Omental fat pad (tissue), 4 donors: ENCODE data around the gene MAPK4. TPM values are rescaled to one million over a fixed set of nuclear protein-coding genes. Genes with fewer than 3 reads are reported as not detected.

Source experiments
- total RNA-seq, 4 donors: library from RNA; depleted of rRNA; stranded (reverse); fragments of >200 nt; gene quantifications; one replicate each; pipeline ENCODE4 v1.1.0, GENCODE V29; 2016

Gene MAPK4
- total RNA-seq, 4 donors from 2014 or later: 0.12 to 0.28 TPM; not detected in 2

Other genes starting within 250 kb of the MAPK4 start
- 1 to 10 TPM in 1 of 4 donors, not detected in 3; 1.2 TPM for gene SKA1, start 185.0 kb upstream of the MAPK4 start, total RNA-seq